GM12875 (cell line): ENCODE results near the gene BSCL2.
A peak's percentile ranks its signal among the peaks of the same experiment; 100 is the strongest.
"Not testable (repeated sequence)": the region's sequence is repeated elsewhere in the genome, so short reads cannot be mapped to it uniquely, and the experiment has no call there.

Experiments
- H3K4me3 ChIP-seq: one replicate; pipeline ENCODE4 v1.5.1; 2011; ENCODE audit warnings: low read depth, low read length, control low read depth
- CTCF ChIP-seq: IDR thresholded peaks from 2 replicates; pipeline ENCODE4 v1.5.1; 2011; ENCODE audit warnings: low read depth, mild to moderate bottlenecking, control low read depth, inconsistent platforms, low read length, moderate library complexity, borderline replicate concordance; ENCODE audit not compliant: insufficient read depth

BSCL2 gene

DNA sequence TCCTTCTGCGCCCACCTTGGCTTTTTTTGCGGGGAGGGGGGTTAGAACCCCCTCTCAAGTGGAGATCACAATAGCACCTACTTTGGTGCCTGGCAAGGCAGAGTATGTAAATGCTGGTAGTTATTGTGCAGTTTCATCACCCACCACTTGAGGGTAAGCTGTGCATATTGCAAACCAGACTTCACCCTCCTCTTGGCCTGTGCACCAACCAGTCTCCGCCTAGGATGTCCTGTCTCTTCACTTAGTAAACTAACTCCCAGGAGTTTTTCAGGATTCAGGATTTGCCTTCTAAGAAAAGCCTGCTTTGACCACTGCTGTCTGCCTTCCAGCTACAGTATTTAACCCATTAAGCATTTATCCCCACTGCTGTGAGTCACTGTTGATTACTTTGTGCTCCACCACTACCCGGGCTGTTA is 26.4 kb downstream of the BSCL2 start:
- peak; percentile 60 for TF ChIP-seq CTCF
- no peak overlapping the region for H3K4me3 ChIP-seq

GRCh38 chr11:62678770-62679696 is 28.2 kb downstream of the BSCL2 start, which contains the start of gene UBXN1:
UBXN1 (minus strand) TSS chr11:62679073; CDS start chr11:62678923, 150 bp downstream.
- TF ChIP-seq CTCF = no peak
- peak within 1 kb of the TSS; percentile 86 for H3K4me3 ChIP-seq

- no peak for TF ChIP-seq CTCF
- peak overlapping the region; percentile 86 for H3K4me3 ChIP-seq
Observed at GRCh38 chr11:62678433-62678769, 28.8 kb downstream of the BSCL2 start.

GRCh38 chr11:62677714-62678113 is 29.5 kb downstream of the BSCL2 start:
- H3K4me3 ChIP-seq = peak overlapping the region; percentile 86
- no peak for TF ChIP-seq CTCF

GRCh38 chr11:62677156-62677555 is 30.1 kb downstream of the BSCL2 start:
- TF ChIP-seq CTCF = no peak
- H3K4me3 ChIP-seq = no peak overlapping the region

DNA sequence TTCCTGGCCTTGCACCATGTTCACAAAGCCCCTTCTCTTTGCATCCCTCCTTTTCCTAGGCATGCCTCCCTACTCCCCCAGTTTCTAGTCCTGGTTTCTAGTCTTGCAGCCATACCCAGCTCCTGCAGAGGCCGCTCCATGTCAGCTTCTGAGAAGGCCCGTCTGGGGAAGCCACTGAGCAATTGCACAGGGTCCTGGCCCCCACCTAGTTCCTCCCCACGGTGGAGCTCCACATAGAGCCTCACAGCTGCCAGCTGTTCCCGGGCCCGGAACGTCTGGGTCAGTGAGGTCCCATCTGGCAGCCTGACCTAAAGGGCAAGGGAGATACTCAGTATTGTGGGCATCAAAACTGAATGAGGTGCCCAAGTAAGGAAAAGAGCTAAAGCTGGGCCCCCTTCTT is 30.5 kb downstream of the BSCL2 start:
- H3K4me3 ChIP-seq = no peak overlapping the region
- TF ChIP-seq CTCF = no peak

- not testable (repeated sequence) for H3K4me3 ChIP-seq
Observed at GRCh38 chr11:62675415-62675814, 31.8 kb downstream of the BSCL2 start.

GRCh38 chr11:62673196-62673525 is 34.1 kb downstream of the BSCL2 start:
- no peak for TF ChIP-seq CTCF
- H3K4me3 ChIP-seq = no peak overlapping the region
